Gastroesophageal sphincter (tissue), 4 donors: ENCODE results near the gene NRG2. TPM values are rescaled to one million over a fixed set of nuclear protein-coding genes. Genes with fewer than 3 reads are reported as not detected.

Experiments used
- ATAC-seq: fragments of 150-250 bp; one replicate; pipeline ENCODE4 v1.9.1; 2016; ENCODE audit warnings: mild to moderate bottlenecking, moderate library complexity
- H3K27ac ChIP-seq, 4 donors: fragments of 200-600 bp; sonication (generic) in 3 of 4; 1 replicate in 3 of 4; 2 replicates in 1 of 4; pipeline ENCODE4 v1.5.1; 2016 to 2019
- H3K27me3 ChIP-seq: fragments of 200-600 bp; sonication (generic); one replicate; pipeline ENCODE4 v1.5.1; 2019
- H3K36me3 ChIP-seq, 2 donors: fragments of 200-600 bp; sonication (generic); one replicate each; pipeline ENCODE4 v1.5.1; 2019; ENCODE audit warnings: control low read depth in 1 of 2
- H3K4me1 ChIP-seq, 3 donors: fragments of 200-600 bp; sonication (generic); 1 replicate in 2 of 3; 2 replicates in 1 of 3; pipeline ENCODE4 v1.5.1; 2016 to 2019; ENCODE audit warnings: control low read depth in 2 of 3
- H3K4me3 ChIP-seq, 2 donors: fragments of 200-600 bp; sonication (generic); one replicate each; pipeline ENCODE4 v1.5.1; 2019; ENCODE audit warnings: mild to moderate bottlenecking in 1 of 2, moderate library complexity in 1 of 2
- H3K9me3 ChIP-seq, 3 donors: fragments of 200-600 bp; sonication (generic); one replicate each; pipeline ENCODE4 v1.5.1; 2017 to 2019; ENCODE audit warnings: control low read depth in 2 of 3
- CTCF ChIP-seq, 4 experiments: fragments of 200-600 bp in 2 of 4; fragments of 450-650 bp in 2 of 4; sonication (generic) in 1 of 4; IDR thresholded peaks; one replicate each; pipeline ENCODE4 v1.5.1; 2017 to 2019; ENCODE audit warnings: antibody characterized with exemption in 4 of 4, mild to moderate bottlenecking in 2 of 4, moderate library complexity in 2 of 4
- EP300 ChIP-seq: sonication (generic); formaldehyde crosslinking; IDR thresholded peaks from one replicate; pipeline ENCODE4 v1.6.1; 2017; ENCODE audit warnings: antibody characterized with exemption, mild to moderate bottlenecking
- POLR2A ChIP-seq, 2 donors: fragments of 450-650 bp; IDR thresholded peaks; one replicate each; pipeline ENCODE4 v1.6.1; 2017; ENCODE audit warnings: antibody characterized with exemption in 2 of 2, mild to moderate bottlenecking in 2 of 2, moderate library complexity in 1 of 2
- POLR2AphosphoS5 ChIP-seq: sonication (generic); formaldehyde crosslinking; IDR thresholded peaks from one replicate; pipeline ENCODE4 v1.6.1; 2017; ENCODE audit warnings: antibody characterized with exemption
- WGBS, 2 donors: methylation state at CpG; one replicate each; pipeline ENCODE4 v1.1.5; 2018; ENCODE audit warnings: low coverage in 1 of 2; 5-methylcytosine and 5-hydroxymethylcytosine counted together
- total RNA-seq, 4 donors: library from RNA; depleted of rRNA; stranded (reverse); fragments of >200 nt; gene quantifications; one replicate each; pipeline ENCODE4 v1.1.0, GENCODE V29; 2016

The NRG2 gene
- total RNA-seq, 4 donors from 2014 or later: 3.2 to 7.6 (median 5.1) TPM

GRCh38 chr5:139994234-139994633, 48.9 kb downstream of the NRG2 start:
- Histone ChIP-seq H3K4me3 (no peak overlapping the region), H3K9me3 (no peaks in the 10 kb centered on the region), H3K36me3 (no peaks in the 10 kb centered on the region), H3K4me1 (no peaks in the 10 kb centered on the region), H3K27ac (no peak overlapping the region), H3K27me3 (no peaks in the 10 kb centered on the region)
- 77 to 100% methylated on average over 1 of the region's 1 CpG for WGBS, 2 donors
- no peak for ATAC-seq
- TF ChIP-seq POLR2A (IDR thresholded peaks at IDR 0.05): no peak
- no peak for TF ChIP-seq POLR2AphosphoS5
- TF ChIP-seq EP300: no peak
- TF ChIP-seq CTCF (IDR thresholded peaks at IDR 0.05): no peak

- TF ChIP-seq CTCF (IDR thresholded peaks at IDR 0.05) (no peak), EP300 (no peak), POLR2AphosphoS5 (no peak), POLR2A (IDR thresholded peaks at IDR 0.05) (no peak)
- WGBS, 2 donors: 73 to 75% methylated on average over 1 to 3 of the region's 3 CpGs
- Histone ChIP-seq H3K27ac (no peak overlapping the region), H3K27me3 (no peaks in the 10 kb centered on the region), H3K4me3 (no peak overlapping the region), H3K36me3 (no peaks in the 10 kb centered on the region), H3K4me1 (peaks cover 0 to 5% (median 0%) of the 10 kb centered on the region in 3 donors), H3K9me3 (no peaks in the 10 kb centered on the region)
- no peak for ATAC-seq
Measured at GRCh38 chr5:139985733-139986132, 57.4 kb downstream of the NRG2 start.

GRCh38 chr5:139985290-139985689, 57.8 kb downstream of the NRG2 start:
- Histone ChIP-seq H3K36me3 (no peaks in the 10 kb centered on the region), H3K27ac (no peak overlapping the region), H3K4me3 (no peak overlapping the region), H3K9me3 (no peaks in the 10 kb centered on the region), H3K27me3 (no peaks in the 10 kb centered on the region), H3K4me1 (peaks cover 0 to 5% (median 0%) of the 10 kb centered on the region in 3 donors)
- ATAC-seq: no peak
- WGBS, 2 donors: 62 to 72% methylated on average over 4 to 5 of the region's 5 CpGs
- TF ChIP-seq CTCF (IDR thresholded peaks at IDR 0.05) (no peak), EP300 (no peak), POLR2A (IDR thresholded peaks at IDR 0.05) (no peak)

- Histone ChIP-seq H3K27me3 (no peaks in the 10 kb centered on the region), H3K36me3 (no peaks in the 10 kb centered on the region), H3K9me3 (no peaks in the 10 kb centered on the region), H3K4me3 (no peak overlapping the region), H3K27ac (no peak overlapping the region), H3K4me1 (peaks cover 0 to 5% (median 0%) of the 10 kb centered on the region in 3 donors)
- no peak for TF ChIP-seq CTCF (IDR thresholded peaks at IDR 0.05)
- no peak for ATAC-seq
- no CpG with 5 or more reads among the region's 1 CpG for WGBS, 2 donors
Measured at GRCh38 chr5:139984816-139985215, 58.3 kb downstream of the NRG2 start.

- no peaks in the 10 kb centered on the region for H3K36me3 ChIP-seq
- no peak overlapping the region for H3K4me3 ChIP-seq
- no peaks in the 10 kb centered on the region for H3K9me3 ChIP-seq
- no peaks in the 10 kb centered on the region for H3K27me3 ChIP-seq
- no peak for ATAC-seq
- H3K27ac ChIP-seq: no peak overlapping the region
- TF ChIP-seq POLR2AphosphoS5 (no peak), EP300 (no peak), CTCF (IDR thresholded peaks at IDR 0.05) (no peak), POLR2A (IDR thresholded peaks at IDR 0.05) (no peak)
- H3K4me1 ChIP-seq: peaks cover 0 to 5% (median 0%) of the 10 kb centered on the region in 3 donors
Measured at GRCh38 chr5:139982975-139983240, 60.2 kb downstream of the NRG2 start.
